ENCODE data around the gene LOXL4. TPM values are rescaled to one million over a fixed set of nuclear protein-coding genes. Genes with fewer than 3 reads are reported as not detected.
"Not testable (repeated sequence)": the region's sequence is repeated elsewhere in the genome, so short reads cannot be mapped to it uniquely, and the experiment has no call there.

The LOXL4 gene
- polyA plus RNA-seq, 3 donors = 0.03 to 0.05 TPM; not detected in 1

DNA sequence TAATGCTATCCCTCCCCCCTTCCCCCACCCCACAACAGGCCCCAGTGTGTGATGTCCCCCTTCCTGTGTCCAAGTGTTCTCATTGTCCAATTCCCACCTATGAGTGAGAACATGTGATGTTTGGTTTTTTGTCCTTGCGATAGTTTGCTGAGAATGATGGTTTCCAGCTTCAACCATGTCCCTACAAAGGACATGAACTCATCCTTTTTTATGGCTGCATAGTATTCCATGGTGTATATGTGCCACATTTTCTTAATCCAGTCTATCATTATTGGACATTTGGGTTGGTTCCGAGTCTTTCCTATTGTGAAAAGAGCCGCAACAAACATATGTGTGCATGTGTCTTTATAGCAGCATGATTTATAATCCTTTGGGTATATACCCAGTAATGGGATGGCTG is 40.3 kb downstream of the LOXL4 start:
- intact Hi-C loops (cut with micrococcal nuclease); H3K4me1 ChIP-seq (ENCODE audit: control insufficient read depth in 1 of 2, insufficient read depth in 2 of 2, low read length in 2 of 2); H2AFZ ChIP-seq (ENCODE audit: insufficient read depth, low read depth, low read length, poor library complexity, severe bottlenecking); H3K27ac ChIP-seq (ENCODE audit: low read depth in 1 of 2, low read length in 2 of 2); H3K9me3 ChIP-seq (replicated peaks in 1 of 2; ENCODE audit: control insufficient read depth in 1 of 2, insufficient read depth in 1 of 2, low read length in 2 of 2); H3K27me3 Mint-ChIP-seq (ENCODE audit: low read depth in 3 of 3); H3K9ac ChIP-seq (ENCODE audit: insufficient read depth, low read length, poor library complexity, severe bottlenecking); H3K9me3 Mint-ChIP-seq; H3K27me3 ChIP-seq (ENCODE audit: control insufficient read depth in 2 of 2, insufficient read depth in 2 of 2, low read length in 2 of 2); H3K4me2 ChIP-seq (replicated peaks; ENCODE audit: extremely low read depth, low read length, poor library complexity, severe bottlenecking); H3K4me1 Mint-ChIP-seq; H3K27ac Mint-ChIP-seq; H3K4me3 ChIP-seq (replicated peaks in 1 of 3; ENCODE audit: low read depth in 2 of 3, low read length in 3 of 3); H3K4me3 Mint-ChIP-seq; DNase-seq: not testable (repeated sequence)
- H3K36me3 Mint-ChIP-seq = peaks cover 17 to 26% of the 10 kb centered on the region in 2 donors
- H3K36me3 ChIP-seq (replicated peaks in 1 of 2; ENCODE audit: control insufficient read depth in 1 of 2, insufficient read depth in 2 of 2, low read length in 2 of 2) = peaks cover 9 to 23% of the 10 kb centered on the region in 2 donors
- peaks cover 16% of the 10 kb centered on the region for H3K79me2 ChIP-seq (ENCODE audit: insufficient read depth, low read length)
- no CpG with 5 or more reads among the region's 3 CpGs for WGBS (ENCODE audit: insufficient coverage)
- peaks cover 64% of the 10 kb centered on the region for H4K20me1 ChIP-seq (ENCODE audit: insufficient read depth, low read length)

- H3K4me1 ChIP-seq (ENCODE audit: control insufficient read depth in 1 of 2, insufficient read depth in 2 of 2, low read length in 2 of 2) = no peaks in the 10 kb centered on the region
- H3K4me2 ChIP-seq (replicated peaks; ENCODE audit: extremely low read depth, low read length, poor library complexity, severe bottlenecking) = no peak overlapping the region
- H3K9me3 ChIP-seq (replicated peaks in 1 of 2; ENCODE audit: control insufficient read depth in 1 of 2, insufficient read depth in 1 of 2, low read length in 2 of 2) = no peaks in the 10 kb centered on the region
- peaks cover 16% of the 10 kb centered on the region for H3K79me2 ChIP-seq (ENCODE audit: insufficient read depth, low read length)
- no peak for DNase-seq
- Mint-ChIP-seq H3K4me3 (no peak overlapping the region), H3K27ac (no peak overlapping the region), H3K4me1 (peaks cover 7% of the 10 kb centered on the region), H3K36me3 (peaks cover 13 to 19% of the 10 kb centered on the region in 2 donors), H3K27me3 (ENCODE audit: low read depth in 3 of 3) (no peaks in the 10 kb centered on the region), H3K9me3 (peaks cover 0 to 4% (median 0%) of the 10 kb centered on the region in 7 donors)
- no peak overlapping the region for H3K27ac ChIP-seq (ENCODE audit: low read depth in 1 of 2, low read length in 2 of 2)
- H3K4me3 ChIP-seq (replicated peaks in 1 of 3; ENCODE audit: low read depth in 2 of 3, low read length in 3 of 3) = no peak overlapping the region
- no CpG with 5 or more reads among the region's 1 CpG for WGBS (ENCODE audit: insufficient coverage)
- no peak overlapping the region for H3K9ac ChIP-seq (ENCODE audit: insufficient read depth, low read length, poor library complexity, severe bottlenecking)
- peaks cover 3 to 12% of the 10 kb centered on the region in 2 donors for H3K36me3 ChIP-seq (replicated peaks in 1 of 2; ENCODE audit: control insufficient read depth in 1 of 2, insufficient read depth in 2 of 2, low read length in 2 of 2)
- no peak overlapping the region for H2AFZ ChIP-seq (ENCODE audit: insufficient read depth, low read depth, low read length, poor library complexity, severe bottlenecking)
- H4K20me1 ChIP-seq (ENCODE audit: insufficient read depth, low read length) = peaks cover 56% of the 10 kb centered on the region
- intact Hi-C loops (cut with micrococcal nuclease) = no loop called here
- H3K27me3 ChIP-seq (ENCODE audit: control insufficient read depth in 2 of 2, insufficient read depth in 2 of 2, low read length in 2 of 2) = no peaks in the 10 kb centered on the region
- TF ChIP-seq, protein P1, sequence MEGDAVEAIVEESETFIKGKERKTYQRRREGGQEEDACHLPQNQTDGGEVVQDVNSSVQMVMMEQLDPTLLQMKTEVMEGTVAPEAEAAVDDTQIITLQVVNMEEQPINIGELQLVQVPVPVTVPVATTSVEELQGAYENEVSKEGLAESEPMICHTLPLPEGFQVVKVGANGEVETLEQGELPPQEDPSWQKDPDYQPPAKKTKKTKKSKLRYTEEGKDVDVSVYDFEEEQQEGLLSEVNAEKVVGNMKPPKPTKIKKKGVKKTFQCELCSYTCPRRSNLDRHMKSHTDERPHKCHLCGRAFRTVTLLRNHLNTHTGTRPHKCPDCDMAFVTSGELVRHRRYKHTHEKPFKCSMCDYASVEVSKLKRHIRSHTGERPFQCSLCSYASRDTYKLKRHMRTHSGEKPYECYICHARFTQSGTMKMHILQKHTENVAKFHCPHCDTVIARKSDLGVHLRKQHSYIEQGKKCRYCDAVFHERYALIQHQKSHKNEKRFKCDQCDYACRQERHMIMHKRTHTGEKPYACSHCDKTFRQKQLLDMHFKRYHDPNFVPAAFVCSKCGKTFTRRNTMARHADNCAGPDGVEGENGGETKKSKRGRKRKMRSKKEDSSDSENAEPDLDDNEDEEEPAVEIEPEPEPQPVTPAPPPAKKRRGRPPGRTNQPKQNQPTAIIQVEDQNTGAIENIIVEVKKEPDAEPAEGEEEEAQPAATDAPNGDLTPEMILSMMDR (IDR thresholded peaks at IDR 0.05) = no peak
Observed at GRCh38 chr10:98226508-98227144, 41.4 kb downstream of the LOXL4 start.
